Measurements from ENCODE around the gene RTN4IP1. TPM values are rescaled to one million over a fixed set of nuclear protein-coding genes. Genes with fewer than 3 reads are reported as not detected.

Gene RTN4IP1
- total and polyA plus RNA-seq, 8 donors = 1.5 to 3.7 (median 2.1) TPM

DNA sequence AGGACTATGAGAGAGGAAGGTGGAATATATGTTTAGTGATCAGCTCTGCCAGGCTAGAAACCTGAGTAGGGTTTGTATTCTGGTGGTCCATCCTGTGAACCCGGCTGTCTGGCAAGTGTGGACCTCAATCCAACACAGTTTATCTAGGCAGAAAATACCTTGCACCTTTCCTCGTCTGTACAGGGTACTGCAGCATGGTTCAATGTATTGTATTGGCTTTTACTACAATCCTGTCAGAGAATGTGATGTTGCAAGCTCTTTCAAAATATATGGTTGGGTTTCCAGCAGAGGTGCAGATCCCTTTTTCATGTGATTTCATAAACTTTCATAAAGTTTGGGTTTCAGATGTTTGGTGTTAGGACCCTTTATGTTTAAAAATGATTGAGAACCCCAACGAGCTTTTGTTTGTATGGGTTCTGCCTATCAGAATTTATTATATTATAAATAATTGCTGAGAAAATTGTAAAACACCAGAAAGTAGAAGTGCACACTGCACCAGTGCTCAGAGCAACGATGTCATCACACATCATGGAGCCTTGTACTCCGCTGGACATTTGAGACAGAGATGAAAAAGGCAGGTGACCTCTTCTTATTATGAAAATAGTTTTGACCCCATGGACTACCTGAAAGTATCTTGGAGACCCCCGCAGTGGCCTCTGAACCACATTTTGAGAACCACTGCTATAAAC lies 106.6 kb downstream of the RTN4IP1 start:
- no peak for FAIRE-seq
- DNase-seq = no peak
- no peak for ATAC-seq
- H3K4me3 ChIP-seq = no peak overlapping the region
- H3K4me1 ChIP-seq = peaks cover 0 to 7% (median 5%) of the 10 kb centered on the region in 3 donors
- peaks cover 0 to 8% (median 0%) of the 10 kb centered on the region in 3 donors for H3K36me3 ChIP-seq
- 76 to 89% methylated on average over 6 of the region's 6 CpGs for WGBS, 2 donors
- intact Hi-C loops (cut with DNase I) = no loop called here
- no peak for TF ChIP-seq CTCF (IDR thresholded peaks at IDR 0.05)
- H3K27me3 ChIP-seq = no peaks in the 10 kb centered on the region
- no peaks in the 10 kb centered on the region for H3K9me3 ChIP-seq
- no peak overlapping the region for H3K27ac ChIP-seq

Other genes with a start within 250 kb of the RTN4IP1 start
- 1 to 10 TPM; 3.9 to 8.4 (median 6.6) TPM for gene QRSL1, start 80 bp upstream of the RTN4IP1 start, total RNA-seq
- 1 to 10 TPM; 3.2 to 5.3 TPM for gene QRSL1, start 80 bp upstream of the RTN4IP1 start, polyA plus RNA-seq

Data from pancreas (tissue), 10 donors.